GM12872 (cell line): ENCODE results near the gene PPM1H.

Source experiments
- TF ChIP-seq, protein P1 (sequence below): IDR thresholded peaks from 3 replicates; pipeline ENCODE4 v1.5.1; 2011; ENCODE audit warnings: low read depth, mild to moderate bottlenecking, low read length, moderate library complexity; ENCODE audit not compliant: insufficient read depth

The PPM1H gene

GRCh38 chr12:62720661-62721330 is 214.2 kb downstream of the PPM1H start:
- TF ChIP-seq, protein P1, sequence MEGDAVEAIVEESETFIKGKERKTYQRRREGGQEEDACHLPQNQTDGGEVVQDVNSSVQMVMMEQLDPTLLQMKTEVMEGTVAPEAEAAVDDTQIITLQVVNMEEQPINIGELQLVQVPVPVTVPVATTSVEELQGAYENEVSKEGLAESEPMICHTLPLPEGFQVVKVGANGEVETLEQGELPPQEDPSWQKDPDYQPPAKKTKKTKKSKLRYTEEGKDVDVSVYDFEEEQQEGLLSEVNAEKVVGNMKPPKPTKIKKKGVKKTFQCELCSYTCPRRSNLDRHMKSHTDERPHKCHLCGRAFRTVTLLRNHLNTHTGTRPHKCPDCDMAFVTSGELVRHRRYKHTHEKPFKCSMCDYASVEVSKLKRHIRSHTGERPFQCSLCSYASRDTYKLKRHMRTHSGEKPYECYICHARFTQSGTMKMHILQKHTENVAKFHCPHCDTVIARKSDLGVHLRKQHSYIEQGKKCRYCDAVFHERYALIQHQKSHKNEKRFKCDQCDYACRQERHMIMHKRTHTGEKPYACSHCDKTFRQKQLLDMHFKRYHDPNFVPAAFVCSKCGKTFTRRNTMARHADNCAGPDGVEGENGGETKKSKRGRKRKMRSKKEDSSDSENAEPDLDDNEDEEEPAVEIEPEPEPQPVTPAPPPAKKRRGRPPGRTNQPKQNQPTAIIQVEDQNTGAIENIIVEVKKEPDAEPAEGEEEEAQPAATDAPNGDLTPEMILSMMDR: no peak

DNA sequence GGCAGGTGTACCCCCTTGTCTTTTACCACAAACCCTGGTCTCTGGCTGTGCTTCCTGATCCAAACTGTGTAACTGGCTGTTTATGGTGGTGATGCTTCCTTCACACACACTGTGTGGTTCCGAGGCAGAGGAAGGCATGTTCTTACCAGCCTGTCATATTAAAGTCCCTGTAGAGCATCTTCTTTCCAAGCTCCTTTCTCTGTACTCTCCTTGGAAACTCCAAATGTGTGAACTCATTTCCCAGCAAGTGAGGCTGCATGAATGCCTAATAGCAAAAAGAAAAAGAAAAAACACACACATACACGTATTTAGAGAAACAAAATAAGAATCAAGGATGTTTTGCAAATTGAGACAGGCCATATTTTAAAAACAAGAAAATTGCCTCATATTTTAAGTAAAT is 214.9 kb downstream of the PPM1H start:
- TF ChIP-seq, protein P1: no peak

- TF ChIP-seq, protein P1: no peak
Measured at GRCh38 chr12:62718762-62719426, 216.1 kb downstream of the PPM1H start.

- TF ChIP-seq, protein P1: no peak
Measured at GRCh38 chr12:62717643-62718042, 217.3 kb downstream of the PPM1H start.

- TF ChIP-seq, protein P1: no peak
Measured at GRCh38 chr12:62716866-62717525, 218.0 kb downstream of the PPM1H start.

- TF ChIP-seq, protein P1: no peak
Measured at GRCh38 chr12:62716037-62716436, 218.9 kb downstream of the PPM1H start.
